HepG2 (cell line): ENCODE measurements around the gene PASD1. TPM values are rescaled to one million over a fixed set of nuclear protein-coding genes. Genes with fewer than 3 reads are reported as not detected.

ENCODE experiments used
- ATAC-seq: fragments of 200-7000 bp; cut with Tn5 transposase; 3 replicates; pipeline ENCODE4 v1.9.1; 2020; ENCODE audit warnings: mild to moderate bottlenecking, moderate library complexity
- BruUV-seq: library from RNA; stranded (reverse); fragments of 400-500 nt; replicated peaks from 2 replicates; lab custom pipeline; 2021; lab: Mats Ljungman, UMichigan
- CTCF ChIA-PET: fragments of 300-600 bp; formaldehyde crosslinking; extraction: SDS; loops from one replicate; lab custom pipeline; 2021; ENCODE audit warnings: low total read pairs, inconsistent platforms, low intra/inter-chr PET ratio; lab: Yijun Ruan, JAX
- POLR2A ChIA-PET: fragments of 350-600 bp; sonication (Branson Sonifier 250); formaldehyde crosslinking; loops from one replicate; lab custom pipeline; 2020; ENCODE audit warnings: antibody characterized with exemption, inconsistent platforms; lab: Yijun Ruan, JAX
- DNase-seq: peaks from one replicate; pipeline ENCODE4 v3.0.0-alpha.2; 2015; ENCODE audit warnings: low spot score
- FAIRE-seq: peaks from 3 replicates; lab custom pipeline; 2011; peaks lifted over from hg19 to GRCh38; lab: Jason Lieb, UNC
- H2AFZ ChIP-seq: one replicate; pipeline ENCODE4 v1.6.1; 2011; ENCODE audit warnings: low read length, inconsistent platforms
- H3K27ac ChIP-seq: fragments of 300-600 bp; 3 replicates; pipeline ENCODE4 v1.8.0; 2011; ENCODE audit warnings: mixed run types, mild to moderate bottlenecking, mixed read lengths, low read length, inconsistent platforms; ENCODE audit not compliant: insufficient read depth; ENCODE audit errors: extremely low read length
- H3K27me3 ChIP-seq, 2 experiments: fragments of 200-600 bp in 1 of 2; 2 replicates in 1 of 2; 3 replicates in 1 of 2; pipeline versions ENCODE4 v1.6.0 to v1.8.0; 2011; ENCODE audit warnings: low read length in 2 of 2, mild to moderate bottlenecking in 2 of 2, moderate library complexity in 2 of 2, inconsistent platforms in 1 of 2; ENCODE audit not compliant: insufficient read depth in 2 of 2, control insufficient read depth in 1 of 2
- H3K36me3 ChIP-seq, 2 experiments: fragments of 200-600 bp in 1 of 2; replicated peaks in 1 of 2; 2 replicates in 1 of 2; 3 replicates in 1 of 2; pipeline versions ENCODE4 v1.5.1 to v1.8.0; 2011; ENCODE audit warnings: low read length in 2 of 2, inconsistent platforms in 1 of 2; ENCODE audit not compliant: insufficient read depth in 2 of 2, control insufficient read depth in 1 of 2
- H3K4me1 ChIP-seq: 2 replicates; pipeline ENCODE4 v1.5.1; 2012; ENCODE audit warnings: low read length, inconsistent platforms; ENCODE audit not compliant: insufficient read depth
- H3K4me2 ChIP-seq: 2 replicates; pipeline ENCODE4 v1.6.0; 2011; ENCODE audit warnings: low read depth, low read length, inconsistent platforms
- H3K4me3 ChIP-seq, 3 experiments: fragments of 200-600 bp in 1 of 3; sonication (generic), shearing (Covaris generic) in 1 of 3; replicated peaks in 1 of 3; 2 replicates each; pipeline ENCODE4 v1.5.1; 2011 to 2016; ENCODE audit warnings: low read length in 3 of 3, inconsistent platforms in 2 of 3, low read depth in 2 of 3, mild to moderate bottlenecking in 2 of 3, control low read depth in 1 of 3, mixed read lengths in 1 of 3; ENCODE audit not compliant: insufficient read depth in 1 of 3
- H3K79me2 ChIP-seq: one replicate; pipeline ENCODE4 v1.6.1; 2011; ENCODE audit warnings: low read length, inconsistent platforms; ENCODE audit not compliant: insufficient read depth
- H3K9ac ChIP-seq: 2 replicates; pipeline ENCODE4 v1.6.0; 2011; ENCODE audit warnings: mild to moderate bottlenecking, low read depth, low read length, inconsistent platforms; ENCODE audit not compliant: insufficient read depth
- H3K9me3 ChIP-seq: 2 replicates; pipeline ENCODE4 v1.5.1; 2012; ENCODE audit warnings: mild to moderate bottlenecking, low read length
- H4K20me1 ChIP-seq: 2 replicates; pipeline ENCODE4 v1.6.0; 2011; ENCODE audit warnings: inconsistent platforms, mild to moderate bottlenecking, low read length, moderate library complexity; ENCODE audit not compliant: insufficient read depth
- ETV6 ChIP-seq: sonication (generic); formaldehyde crosslinking; conservative IDR thresholded peaks from 2 replicates; pipeline ENCODE4 v1.4.0; 2020; ENCODE audit warnings: missing genetic modification reagents
- FOXK1 ChIP-seq: sonication (generic); formaldehyde crosslinking; IDR thresholded peaks from 2 replicates; pipeline ENCODE4 v1.4.0; 2020; ENCODE audit warnings: low read depth, missing genetic modification reagents, borderline replicate concordance
- NR2F1 ChIP-seq, 2 experiments: fragments of 450-650 bp in 1 of 2; formaldehyde crosslinking in 1 of 2; IDR thresholded peaks; 2 replicates each; pipeline versions ENCODE4 v1.5.0 to v1.6.1; 2016 to 2020; ENCODE audit warnings: mild to moderate bottlenecking in 1 of 2, missing compliant biosample characterization in 1 of 2, missing genetic modification reagents in 1 of 2, moderate library complexity in 1 of 2
- NR3C1 ChIP-seq: sonication (generic); formaldehyde crosslinking; IDR thresholded peaks from 2 replicates; pipeline ENCODE4 v1.4.0; 2020; ENCODE audit warnings: missing genetic modification reagents
- PHB2 ChIP-seq: fragments of 450-650 bp; IDR thresholded peaks from 2 replicates; pipeline ENCODE4 v1.6.1; 2018; ENCODE audit not compliant: partially characterized antibody
- RBFOX2 ChIP-seq: fragments of 200-400 bp; formaldehyde crosslinking; IDR thresholded peaks from 2 replicates; pipeline ENCODE4 v1.6.1; 2017; ENCODE audit warnings: low read depth, mild to moderate bottlenecking, low read length
- SKI ChIP-seq: fragments of 450-650 bp; IDR thresholded peaks from one replicate; pipeline ENCODE4 v1.6.1; 2018; ENCODE audit warnings: mild to moderate bottlenecking; ENCODE audit not compliant: partially characterized antibody
- ZNF713 ChIP-seq: sonication (generic); formaldehyde crosslinking; IDR thresholded peaks from 2 replicates; pipeline ENCODE4 v1.4.0; 2020; ENCODE audit warnings: mild to moderate bottlenecking, missing genetic modification reagents
- ZNF781 ChIP-seq: sonication (generic); formaldehyde crosslinking; IDR thresholded peaks from 2 replicates; pipeline ENCODE4 v1.5.1; 2020; ENCODE audit warnings: borderline replicate concordance, mild to moderate bottlenecking, missing genetic modification reagents; ENCODE audit errors: not compliant biosample characterization
- whole genome bisulfite sequencing: methylation state at CpG from one replicate; pipeline ENCODE4 v1.1.6; 2017; ENCODE audit warnings: low lambda C conversion rate; 5-methylcytosine and 5-hydroxymethylcytosine counted together
- in situ Hi-C: cut with HindIII; loops from 2 replicates; pipeline ENCODE4 v1.10.0; 2017; ENCODE audit warnings: low pct_unique_long_range_greater_than_20kb; ENCODE audit not compliant: extremely low pct_ligation_motif_present
- intact Hi-C: fragments of 100-400 bp; cut with micrococcal nuclease; formaldehyde crosslinking; loops from one replicate; pipeline ENCODE4 v1.10.0; 2022; ENCODE audit not compliant: unreplicated experiment
- polyA plus RNA-seq, 8 experiments: library from polyadenylated mRNA; depleted of rRNA in 3 of 8; stranded (reverse) in 7 of 8; unstranded in 1 of 8; fragments of >200 nt; fragmentation: Illumina TruSeq in 4 of 8; extraction: Trizol in 4 of 8; gene quantifications; 2 replicates each; pipeline versions ENCODE4 v1.2.1 to v1.2.3, GENCODE V29; 2011 to 2016; ENCODE audit warnings: low read depth in 4 of 8, missing spikeins in 1 of 8, mixed read lengths in 1 of 8; ENCODE audit not compliant: insufficient read depth in 1 of 8
- total RNA-seq, 5 experiments: library from RNA; depleted of rRNA; stranded (reverse); fragments of >200 nt; fragmentation: Illumina TruSeq; extraction: Trizol; gene quantifications; 2 replicates each; pipeline ENCODE4 v1.2.3, GENCODE V29; 2016; ENCODE audit warnings: low read depth in 1 of 5
- TF ChIP-seq, protein P1 (sequence below): sonication (generic); formaldehyde crosslinking; IDR thresholded peaks from 2 replicates; pipeline ENCODE4 v1.4.0; 2020; ENCODE audit warnings: missing genetic modification reagents
- TF ChIP-seq, protein P2 (sequence below): sonication (generic); formaldehyde crosslinking; IDR thresholded peaks from 2 replicates; pipeline ENCODE4 v1.4.0; 2020; ENCODE audit warnings: missing genetic modification reagents, borderline replicate concordance

Gene PASD1
- total and polyA plus RNA-seq, 2 of the 13 experiments (the other 11 are each of a cell fraction or from before 2014, with no cell fraction given): not detected

DNA sequence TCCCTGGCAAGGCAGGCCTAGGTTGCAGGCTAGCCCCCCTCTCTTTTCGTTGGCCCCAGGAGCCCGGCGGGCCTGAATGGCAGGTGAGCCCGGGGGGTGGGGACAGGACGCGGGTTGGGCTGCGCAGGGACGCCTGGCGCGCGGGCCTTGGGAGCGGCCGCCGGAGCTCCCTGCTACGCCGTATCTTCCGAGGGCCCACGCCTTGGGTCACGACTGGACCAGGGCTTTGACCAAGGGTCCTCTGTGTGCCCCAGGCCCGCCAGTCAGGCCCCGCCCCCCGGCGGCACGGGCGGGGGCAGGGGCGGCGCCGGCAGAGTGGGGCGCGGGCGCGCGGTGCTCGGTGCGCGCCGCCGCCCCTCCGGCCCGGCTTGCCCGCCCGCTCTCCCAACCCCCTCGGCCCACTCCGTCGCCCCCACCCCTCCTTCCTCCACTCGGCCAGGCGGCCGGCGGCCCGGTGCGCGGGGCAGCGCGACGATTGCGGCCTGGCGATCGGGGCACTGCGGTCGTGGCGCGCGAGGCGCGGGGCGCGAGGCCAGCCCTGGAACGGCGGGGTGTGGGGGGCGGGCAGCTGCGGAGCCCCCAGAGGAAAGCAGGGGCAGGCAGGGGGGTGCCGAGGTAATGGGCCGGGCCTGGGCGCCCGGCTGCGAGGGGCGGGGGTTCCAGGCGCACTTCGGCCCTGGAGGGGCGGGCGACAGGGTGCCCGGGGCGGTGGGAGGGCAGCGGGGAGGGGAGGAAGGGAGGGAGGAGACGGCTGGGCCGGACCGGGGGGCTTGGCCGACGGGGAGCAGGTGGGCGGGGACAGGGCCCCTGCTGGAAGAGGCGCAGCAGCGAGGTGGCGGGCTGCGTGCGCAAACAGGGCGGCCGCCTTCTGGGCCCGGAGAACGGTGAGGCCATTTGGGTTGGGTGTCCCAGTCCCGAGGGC lies 131.4 kb downstream of the PASD1 start, which contains the start of gene PRRG3 (continued):
- TF ChIP-seq NR2F1 (CRISPR knock-in tag; IDR thresholded peaks at IDR 0.05) (no peak), NR3C1 (CRISPR knock-in tag) (no peak), RBFOX2 (no peak)

DNA sequence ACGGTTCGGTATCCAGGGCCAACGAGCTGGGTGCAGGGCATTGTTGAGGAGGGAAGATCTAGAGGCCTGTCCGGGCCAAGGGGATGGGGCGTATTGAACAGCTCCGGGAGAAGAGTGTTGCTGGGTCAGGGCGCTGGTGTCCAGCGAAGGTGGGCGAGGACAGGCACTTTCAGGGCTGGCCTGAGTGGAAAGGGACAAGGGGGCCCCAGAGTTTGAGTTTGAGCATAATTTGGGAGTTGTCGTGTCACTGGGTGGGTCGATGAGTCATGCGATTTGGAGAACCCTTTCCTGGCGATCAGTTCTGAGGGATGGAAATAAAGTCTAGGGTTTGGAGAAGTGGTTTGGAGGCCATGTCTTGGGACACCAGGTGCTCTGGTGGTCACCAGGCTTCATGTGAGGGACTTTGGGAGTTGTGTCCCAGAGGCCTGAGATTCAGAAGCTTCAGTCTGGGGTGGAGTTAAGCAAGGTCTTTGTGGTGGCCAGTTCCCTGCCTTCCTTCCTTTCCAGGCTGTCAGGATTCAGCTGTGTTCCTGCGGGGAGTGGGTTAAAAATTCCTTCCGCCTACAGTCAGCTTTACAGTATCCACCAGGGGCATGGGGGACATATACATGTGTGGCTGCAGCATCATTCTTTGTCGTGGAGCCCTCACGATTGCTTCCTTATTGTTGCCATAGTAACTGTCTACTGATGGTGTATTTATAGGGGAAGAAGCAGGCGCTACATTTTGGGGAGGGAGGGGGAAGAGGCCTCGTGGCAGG lies 132.3 kb downstream of the PASD1 start:
- Histone ChIP-seq H3K27ac (no peak overlapping the region), H3K36me3 (no peaks in the 10 kb centered on the region), H3K4me2 (no peak overlapping the region), H3K9me3 (no peaks in the 10 kb centered on the region), H3K4me1 (no peaks in the 10 kb centered on the region), H3K9ac (no peak overlapping the region), H3K4me3 (no peak overlapping the region), H2AFZ (no peak overlapping the region), H3K27me3 (no peaks in the 10 kb centered on the region), H4K20me1 (no peaks in the 10 kb centered on the region), H3K79me2 (no peaks in the 10 kb centered on the region)
- in situ Hi-C loops (loop anchor here (25.0 kb wide), 1 partner anchor 183 kb away; no protein-coding TSS in a partner anchor), intact Hi-C loops (no loop called here)
- DNase-seq (no peak), ATAC-seq (no peak), FAIRE-seq (no peak)
- CTCF ChIA-PET: no interaction called here
- no TSS peak for BruUV-seq
- POLR2A ChIA-PET: no interaction called here
- WGBS: 60% methylated on average over 4 of the region's 19 CpGs
- TF ChIP-seq, protein P1, sequence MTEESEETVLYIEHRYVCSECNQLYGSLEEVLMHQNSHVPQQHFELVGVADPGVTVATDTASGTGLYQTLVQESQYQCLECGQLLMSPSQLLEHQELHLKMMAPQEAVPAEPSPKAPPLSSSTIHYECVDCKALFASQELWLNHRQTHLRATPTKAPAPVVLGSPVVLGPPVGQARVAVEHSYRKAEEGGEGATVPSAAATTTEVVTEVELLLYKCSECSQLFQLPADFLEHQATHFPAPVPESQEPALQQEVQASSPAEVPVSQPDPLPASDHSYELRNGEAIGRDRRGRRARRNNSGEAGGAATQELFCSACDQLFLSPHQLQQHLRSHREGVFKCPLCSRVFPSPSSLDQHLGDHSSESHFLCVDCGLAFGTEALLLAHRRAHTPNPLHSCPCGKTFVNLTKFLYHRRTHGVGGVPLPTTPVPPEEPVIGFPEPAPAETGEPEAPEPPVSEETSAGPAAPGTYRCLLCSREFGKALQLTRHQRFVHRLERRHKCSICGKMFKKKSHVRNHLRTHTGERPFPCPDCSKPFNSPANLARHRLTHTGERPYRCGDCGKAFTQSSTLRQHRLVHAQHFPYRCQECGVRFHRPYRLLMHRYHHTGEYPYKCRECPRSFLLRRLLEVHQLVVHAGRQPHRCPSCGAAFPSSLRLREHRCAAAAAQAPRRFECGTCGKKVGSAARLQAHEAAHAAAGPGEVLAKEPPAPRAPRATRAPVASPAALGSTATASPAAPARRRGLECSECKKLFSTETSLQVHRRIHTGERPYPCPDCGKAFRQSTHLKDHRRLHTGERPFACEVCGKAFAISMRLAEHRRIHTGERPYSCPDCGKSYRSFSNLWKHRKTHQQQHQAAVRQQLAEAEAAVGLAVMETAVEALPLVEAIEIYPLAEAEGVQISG (CRISPR knock-in tag): no peak
- TF ChIP-seq FOXK1 (CRISPR knock-in tag) (no peak), SKI (no peak), PHB2 (no peak), ZNF713 (CRISPR knock-in tag) (no peak), ZNF781 (CRISPR knock-in tag) (no peak), ETV6 (CRISPR knock-in tag) (no peak)
- TF ChIP-seq, protein P2, sequence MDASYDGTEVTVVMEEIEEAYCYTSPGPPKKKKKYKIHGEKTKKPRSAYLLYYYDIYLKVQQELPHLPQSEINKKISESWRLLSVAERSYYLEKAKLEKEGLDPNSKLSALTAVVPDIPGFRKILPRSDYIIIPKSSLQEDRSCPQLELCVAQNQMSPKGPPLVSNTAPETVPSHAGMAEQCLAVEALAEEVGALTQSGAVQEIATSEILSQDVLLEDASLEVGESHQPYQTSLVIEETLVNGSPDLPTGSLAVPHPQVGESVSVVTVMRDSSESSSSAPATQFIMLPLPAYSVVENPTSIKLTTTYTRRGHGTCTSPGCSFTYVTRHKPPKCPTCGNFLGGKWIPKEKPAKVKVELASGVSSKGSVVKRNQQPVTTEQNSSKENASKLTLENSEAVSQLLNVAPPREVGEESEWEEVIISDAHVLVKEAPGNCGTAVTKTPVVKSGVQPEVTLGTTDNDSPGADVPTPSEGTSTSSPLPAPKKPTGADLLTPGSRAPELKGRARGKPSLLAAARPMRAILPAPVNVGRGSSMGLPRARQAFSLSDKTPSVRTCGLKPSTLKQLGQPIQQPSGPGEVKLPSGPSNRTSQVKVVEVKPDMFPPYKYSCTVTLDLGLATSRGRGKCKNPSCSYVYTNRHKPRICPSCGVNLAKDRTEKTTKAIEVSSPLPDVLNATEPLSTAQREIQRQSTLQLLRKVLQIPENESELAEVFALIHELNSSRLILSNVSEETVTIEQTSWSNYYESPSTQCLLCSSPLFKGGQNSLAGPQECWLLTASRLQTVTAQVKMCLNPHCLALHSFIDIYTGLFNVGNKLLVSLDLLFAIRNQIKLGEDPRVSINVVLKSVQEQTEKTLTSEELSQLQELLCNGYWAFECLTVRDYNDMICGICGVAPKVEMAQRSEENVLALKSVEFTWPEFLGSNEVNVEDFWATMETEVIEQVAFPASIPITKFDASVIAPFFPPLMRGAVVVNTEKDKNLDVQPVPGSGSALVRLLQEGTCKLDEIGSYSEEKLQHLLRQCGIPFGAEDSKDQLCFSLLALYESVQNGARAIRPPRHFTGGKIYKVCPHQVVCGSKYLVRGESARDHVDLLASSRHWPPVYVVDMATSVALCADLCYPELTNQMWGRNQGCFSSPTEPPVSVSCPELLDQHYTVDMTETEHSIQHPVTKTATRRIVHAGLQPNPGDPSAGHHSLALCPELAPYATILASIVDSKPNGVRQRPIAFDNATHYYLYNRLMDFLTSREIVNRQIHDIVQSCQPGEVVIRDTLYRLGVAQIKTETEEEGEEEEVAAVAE (CRISPR knock-in tag): no peak
